Naive thymus-derived CD4-positive, alpha-beta T cell (primary cell): ENCODE results near the gene OXNAD1. TPM values are rescaled to one million over a fixed set of nuclear protein-coding genes. Genes with fewer than 3 reads are reported as not detected.

Experiments used
- ATAC-seq: fragments of 150-1000 bp; cut with Tn5 transposase; 2 replicates; pipeline ENCODE4 v1.10.0; 2021; ENCODE audit warnings: mild to moderate bottlenecking, moderate library complexity
- CTCF ChIA-PET: fragments of 350-600 bp; sonication (Branson Sonifier 250); formaldehyde crosslinking; loops from one replicate; lab custom pipeline; 2021; ENCODE audit warnings: antibody characterized with exemption; lab: Charles Lee
- POLR2A ChIA-PET: fragments of 350-600 bp; sonication (Branson Sonifier 250); formaldehyde crosslinking; loops from one replicate; lab custom pipeline; 2021; ENCODE audit warnings: antibody characterized with exemption, inconsistent platforms; lab: Charles Lee
- DNase-seq, 9 donors: peaks; one replicate each; pipeline versions ENCODE4 v3.0.0 to v3.0.0-alpha.2; 2020 to 2022; ENCODE audit warnings: mixed read lengths in 1 of 9
- H3K27ac ChIP-seq: one replicate; pipeline ENCODE4 v1.7.0; 2013; ENCODE audit warnings: mild to moderate bottlenecking, low read depth, low read length, moderate library complexity
- H3K27me3 ChIP-seq, 2 donors: one replicate each; pipeline ENCODE4 v1.7.0; 2013; ENCODE audit warnings: low read length in 2 of 2, mild to moderate bottlenecking in 2 of 2, moderate library complexity in 2 of 2; ENCODE audit not compliant: control insufficient read depth in 2 of 2, insufficient read depth in 2 of 2
- H3K36me3 ChIP-seq, 3 experiments: 1 replicate in 2 of 3; 2 replicates in 1 of 3; pipeline ENCODE4 v1.7.0; 2013; ENCODE audit warnings: low read length in 3 of 3, mild to moderate bottlenecking in 3 of 3, moderate library complexity in 1 of 3; ENCODE audit not compliant: insufficient read depth in 3 of 3, control insufficient read depth in 2 of 3
- H3K4me1 ChIP-seq, 2 donors: one replicate each; pipeline ENCODE4 v1.7.0; 2013; ENCODE audit warnings: low read length in 2 of 2, mild to moderate bottlenecking in 2 of 2, moderate library complexity in 1 of 2; ENCODE audit not compliant: control insufficient read depth in 2 of 2, insufficient read depth in 2 of 2
- H3K4me3 ChIP-seq: 2 replicates; pipeline ENCODE4 v1.7.0; 2013; ENCODE audit warnings: mild to moderate bottlenecking, low read length
- H3K9me3 ChIP-seq, 3 experiments: 1 replicate in 2 of 3; 2 replicates in 1 of 3; pipeline ENCODE4 v1.7.0; 2013; ENCODE audit warnings: low read length in 3 of 3; ENCODE audit not compliant: control insufficient read depth in 2 of 3
- H3K27ac Mint-ChIP-seq, 9 donors: one replicate each; pipeline ENCODE4 v1.8.0; 2020 to 2022; ENCODE audit warnings: mixed read lengths in 9 of 9, mild to moderate bottlenecking in 8 of 9, moderate library complexity in 5 of 9, inconsistent platforms in 2 of 9
- H3K27me3 Mint-ChIP-seq, 5 donors: one replicate each; pipeline ENCODE4 v1.8.0; 2021 to 2022; ENCODE audit warnings: mixed read lengths in 5 of 5, mild to moderate bottlenecking in 1 of 5
- H3K36me3 Mint-ChIP-seq, 5 donors: one replicate each; pipeline ENCODE4 v1.8.0; 2020 to 2022; ENCODE audit warnings: mixed read lengths in 5 of 5, mild to moderate bottlenecking in 3 of 5, inconsistent platforms in 1 of 5
- H3K4me1 Mint-ChIP-seq, 7 donors: one replicate each; pipeline ENCODE4 v1.8.0; 2020 to 2022; ENCODE audit warnings: mixed read lengths in 7 of 7, mild to moderate bottlenecking in 3 of 7, inconsistent platforms in 1 of 7
- H3K4me3 Mint-ChIP-seq, 10 donors: one replicate each; pipeline ENCODE4 v1.8.0; 2020 to 2022; ENCODE audit warnings: mild to moderate bottlenecking in 10 of 10, mixed read lengths in 10 of 10, moderate library complexity in 6 of 10, inconsistent platforms in 2 of 10
- H3K9me3 Mint-ChIP-seq, 11 donors: one replicate each; pipeline ENCODE4 v1.8.0; 2020 to 2022; ENCODE audit warnings: mixed read lengths in 11 of 11, mild to moderate bottlenecking in 4 of 11, inconsistent platforms in 1 of 11, moderate library complexity in 1 of 11
- intact Hi-C, 2 donors: fragments of 100-400 bp; cut with micrococcal nuclease; formaldehyde crosslinking; loops; one replicate each; pipeline ENCODE4 v1.15.1; 2023
- polyA plus RNA-seq, 2 donors: library from polyadenylated mRNA; unstranded; fragments of 300-500 nt; fragmentation: Illumina TruSeq; gene quantifications; one replicate each; pipeline ENCODE4 v1.2.3, GENCODE V29; 2021
- total RNA-seq, 6 experiments: library from RNA in 5 of 6; stranded (reverse) in 5 of 6; gene quantifications; 1 replicate in 5 of 6; 2 replicates in 1 of 6; pipeline ENCODE4 v1.2.3 and lab custom pipeline; 2021 to 2026

Gene OXNAD1
- total and polyA plus RNA-seq, 7 experiments from 2014 or later: 80.3 to 171 (median 134) TPM

DNA sequence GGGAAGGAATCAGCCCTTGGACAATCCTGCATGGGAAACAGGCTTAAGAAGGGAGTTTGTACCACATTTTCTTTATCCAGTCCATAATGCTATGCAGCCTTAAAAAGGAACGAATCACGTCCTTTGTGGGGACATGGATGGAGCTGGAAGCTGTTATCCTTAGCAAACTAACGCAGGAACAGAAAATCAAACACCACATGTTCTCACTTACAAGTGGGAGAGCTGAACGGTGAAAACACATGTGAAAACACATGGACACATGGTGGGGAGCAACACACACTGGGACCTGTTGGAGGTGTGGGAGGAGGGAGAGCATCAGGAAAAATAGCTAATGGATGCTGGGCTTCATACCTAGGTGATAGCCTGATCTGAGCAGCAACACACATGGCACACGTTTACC is 70.3 kb downstream of the OXNAD1 start:
- peaks cover 4 to 25% (median 12%) of the 10 kb centered on the region in 11 donors for H3K9me3 Mint-ChIP-seq
- Histone ChIP-seq H3K4me3 (no peak overlapping the region), H3K9me3 (peaks cover 0 to 16% (median 0%) of the 10 kb centered on the region in 3 experiments), H3K4me1 (peaks cover 22% of the 10 kb centered on the region in 2 donors), H3K27me3 (no peaks in the 10 kb centered on the region), H3K27ac (peak overlapping the region; percentile 2), H3K36me3 (peaks cover 0 to 67% (median 13%) of the 10 kb centered on the region in 3 experiments)
- ChIA-PET CTCF (interaction anchor here (1.1 kb wide), 1 partner anchor 44 kb away, joined by 3 read pairs; no protein-coding TSS in a partner anchor), POLR2A (interaction anchor here (0.7 to 1.4 kb wide), 4 partner anchors 12 to 189 kb away, joined by 3 to 6 read pairs (median 4); no protein-coding TSS in a partner anchor)
- H3K27me3 Mint-ChIP-seq: no peaks in the 10 kb centered on the region
- ATAC-seq: no peak
- peaks cover 34 to 69% (median 65%) of the 10 kb centered on the region in 5 donors for H3K36me3 Mint-ChIP-seq
- intact Hi-C loops: loop anchor here (5.0 kb wide), 2 partner anchors 33 to 37 kb away; no protein-coding TSS in a partner anchor
- H3K4me1 Mint-ChIP-seq: peaks cover 35 to 96% (median 71%) of the 10 kb centered on the region in 7 donors
- DNase-seq: no peak
- peak overlapping the region; percentile 53 to 91 (median 80) for H3K27ac Mint-ChIP-seq
- H3K4me3 Mint-ChIP-seq: peak overlapping the region in 3 of 10 donors; percentile 16 to 40 (median 25)

DNA sequence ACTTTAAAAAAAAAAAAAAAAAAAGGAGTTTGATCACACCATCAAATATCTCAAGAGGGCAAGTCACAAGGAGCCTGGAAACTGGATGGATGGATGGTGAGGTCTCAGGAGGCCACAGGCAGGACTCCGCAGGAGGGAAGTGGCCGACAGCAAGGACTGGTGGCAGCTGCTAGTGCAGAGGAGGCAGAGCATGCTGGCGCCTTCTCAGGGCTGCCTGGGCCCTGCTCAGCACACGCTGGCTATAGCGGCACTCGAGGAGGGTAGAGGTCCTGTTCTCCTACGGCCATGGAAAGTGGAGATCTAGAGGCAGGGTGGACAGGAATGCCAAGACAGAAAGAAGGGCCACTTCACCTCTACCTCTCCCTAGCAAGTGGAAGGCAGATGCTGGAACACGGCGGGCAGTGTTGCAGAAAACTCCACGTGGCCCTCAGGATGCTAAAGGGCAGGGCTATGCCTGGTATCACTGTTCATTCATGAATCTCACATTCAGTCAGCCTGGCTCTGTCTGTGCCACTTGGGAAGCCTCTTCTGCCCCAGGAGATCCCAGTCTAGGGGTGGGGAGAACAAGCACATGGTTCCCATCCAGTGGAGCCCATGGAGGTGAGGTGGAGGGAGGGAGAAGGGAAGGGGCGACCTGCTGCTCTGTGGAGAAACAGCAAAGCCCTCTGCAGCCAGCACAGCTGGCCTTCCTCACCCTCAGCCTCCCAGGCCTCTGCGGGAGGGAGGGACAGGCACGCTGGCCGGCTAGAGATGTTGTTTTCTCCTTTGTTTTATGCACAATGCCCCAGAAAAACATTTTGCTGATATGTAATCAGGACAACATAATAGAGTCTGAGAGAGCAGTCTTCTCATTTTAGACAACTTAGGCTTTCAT is 71.0 kb downstream of the OXNAD1 start:
- ATAC-seq: no peak
- ChIA-PET CTCF (interaction anchor here (0.8 to 3.3 kb wide), 4 partner anchors 17 to 193 kb away, joined by 3 to 12 read pairs (median 4); no protein-coding TSS in a partner anchor), POLR2A (interaction anchor here (0.7 to 2.4 kb wide), 8 partner anchors 13 to 189 kb away, joined by 3 to 6 read pairs (median 4); no protein-coding TSS in a partner anchor)
- no peak for DNase-seq
- Mint-ChIP-seq H3K27ac (peak overlapping the region; percentile 51 to 91 (median 80)), H3K27me3 (no peaks in the 10 kb centered on the region), H3K9me3 (peaks cover 4 to 19% (median 10%) of the 10 kb centered on the region in 11 donors), H3K36me3 (peaks cover 29 to 67% (median 59%) of the 10 kb centered on the region in 5 donors), H3K4me1 (peaks cover 39 to 96% (median 78%) of the 10 kb centered on the region in 7 donors), H3K4me3 (peak overlapping the region in 4 of 10 donors; percentile 3 to 41 (median 24))
- peak overlapping the region; percentile 35 for H3K27ac ChIP-seq
- peaks cover 0 to 9% (median 0%) of the 10 kb centered on the region in 3 experiments for H3K9me3 ChIP-seq
- no peaks in the 10 kb centered on the region for H3K27me3 ChIP-seq
- intact Hi-C loops: loop anchor here (5.0 kb wide), 2 partner anchors 34 to 36 kb away; no protein-coding TSS in a partner anchor
- no peak overlapping the region for H3K4me3 ChIP-seq
- peaks cover 22% of the 10 kb centered on the region in 2 donors for H3K4me1 ChIP-seq
- peaks cover 0 to 61% (median 6%) of the 10 kb centered on the region in 3 experiments for H3K36me3 ChIP-seq

DNA sequence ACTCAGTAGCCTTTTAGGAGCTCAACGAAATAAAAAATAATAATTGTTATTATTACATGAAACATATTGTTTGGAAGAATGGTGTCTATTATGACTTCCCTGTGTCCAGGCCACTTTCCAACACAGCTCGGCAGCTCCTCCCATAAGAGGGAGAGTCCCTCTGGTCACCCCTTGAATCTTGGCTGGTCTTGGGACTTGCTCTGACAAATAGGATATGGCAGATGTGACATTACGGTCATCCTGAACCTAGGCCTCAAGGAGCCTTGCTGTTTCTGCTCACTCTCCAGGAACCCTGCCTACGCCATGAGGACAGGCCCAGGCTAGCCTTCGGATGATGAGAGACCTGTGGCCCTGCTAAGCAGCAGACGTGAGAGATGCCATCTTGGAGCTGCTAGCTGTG is 71.8 kb downstream of the OXNAD1 start:
- no peak for DNase-seq
- H3K27me3 ChIP-seq: no peaks in the 10 kb centered on the region
- H3K4me3 ChIP-seq: no peak overlapping the region
- no peaks in the 10 kb centered on the region for H3K27me3 Mint-ChIP-seq
- intact Hi-C loops: loop anchor here (5.0 kb wide), 2 partner anchors 35 kb away; no protein-coding TSS in a partner anchor
- H3K4me1 Mint-ChIP-seq: peaks cover 39 to 93% (median 78%) of the 10 kb centered on the region in 7 donors
- H3K27ac Mint-ChIP-seq: peak overlapping the region in 8 of 9 donors; percentile 45 to 92 (median 81)
- H3K9me3 ChIP-seq: peaks cover 0 to 1% (median 0%) of the 10 kb centered on the region in 3 experiments
- POLR2A ChIA-PET: interaction anchor here (0.8 to 2.4 kb wide), 4 partner anchors 20 to 160 kb away, joined by 3 to 6 read pairs (median 4); no protein-coding TSS in a partner anchor
- peak overlapping the region in 2 of 10 donors; percentile 6 to 65 for H3K4me3 Mint-ChIP-seq
- peaks cover 0 to 10% (median 4%) of the 10 kb centered on the region in 11 donors for H3K9me3 Mint-ChIP-seq
- H3K27ac ChIP-seq: peak overlapping the region; percentile 11
- CTCF ChIA-PET: interaction anchor here (0.8 to 3.3 kb wide), 3 partner anchors 18 to 192 kb away, joined by 3 to 12 read pairs (median 6); no protein-coding TSS in a partner anchor
- no peak for ATAC-seq
- peaks cover 22% of the 10 kb centered on the region in 2 donors for H3K4me1 ChIP-seq
- H3K36me3 Mint-ChIP-seq: peaks cover 23 to 61% (median 52%) of the 10 kb centered on the region in 5 donors
- peaks cover 0 to 53% (median 0%) of the 10 kb centered on the region in 3 experiments for H3K36me3 ChIP-seq

DNA sequence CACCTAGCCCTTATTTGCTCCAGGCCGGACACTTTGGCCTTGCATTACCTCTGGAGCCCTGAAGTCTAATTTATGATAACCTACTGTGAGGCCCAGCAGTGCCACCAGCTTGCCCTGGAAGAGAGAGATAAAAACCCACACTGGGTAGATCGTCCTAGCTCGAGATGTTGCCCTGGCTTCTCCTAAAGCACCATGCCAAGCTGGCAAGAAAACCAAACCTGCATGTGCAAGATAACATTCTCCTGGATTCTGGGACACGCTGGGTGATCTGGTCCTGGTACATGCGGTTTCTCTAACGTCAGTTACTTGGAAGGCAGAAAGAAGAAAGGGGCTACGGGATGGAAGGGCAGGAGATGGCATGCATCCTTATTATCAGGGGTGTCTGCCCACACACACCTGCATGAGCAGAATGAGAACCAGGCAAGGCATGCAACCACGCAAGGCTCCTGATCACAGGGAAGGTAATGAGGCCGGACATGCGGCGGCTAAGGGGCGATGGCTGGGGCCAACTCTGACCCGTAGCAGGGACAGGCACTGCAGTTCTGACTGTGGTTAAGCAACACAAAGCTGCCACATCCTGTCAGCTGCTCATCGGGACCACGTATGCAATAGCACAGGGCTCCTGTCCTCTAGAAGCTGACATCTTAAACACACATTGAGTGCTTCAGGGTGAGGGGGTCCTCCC is 73.0 kb downstream of the OXNAD1 start:
- no peaks in the 10 kb centered on the region for H3K27me3 ChIP-seq
- Mint-ChIP-seq H3K4me3 (peak overlapping the region; percentile 46 to 75 (median 66)), H3K36me3 (peaks cover 14 to 57% (median 41%) of the 10 kb centered on the region in 5 donors), H3K27me3 (no peaks in the 10 kb centered on the region), H3K4me1 (peaks cover 43 to 86% (median 72%) of the 10 kb centered on the region in 7 donors), H3K9me3 (peaks cover 0 to 1% (median 0%) of the 10 kb centered on the region in 11 donors), H3K27ac (peak overlapping the region; percentile 79 to 92 (median 85))
- H3K4me1 ChIP-seq: peaks cover 22% of the 10 kb centered on the region in 2 donors
- peak; percentile 83 for ATAC-seq
- no peaks in the 10 kb centered on the region for H3K9me3 ChIP-seq
- H3K4me3 ChIP-seq: no peak overlapping the region
- intact Hi-C loops: loop anchor here (1.0 to 5.0 kb wide), 4 partner anchors 34 to 175 kb away; partner anchors contain the start of gene RFTN1 (in 1 of the 2)
- peaks cover 0 to 43% (median 0%) of the 10 kb centered on the region in 3 experiments for H3K36me3 ChIP-seq
- CTCF ChIA-PET: interaction anchor here (0.7 to 3.3 kb wide), 3 partner anchors 18 to 66 kb away, joined by 3 to 12 read pairs (median 5); no protein-coding TSS in a partner anchor
- POLR2A ChIA-PET: interaction anchor here (0.7 to 2.4 kb wide), 15 partner anchors 9 to 73 kb away, joined by 3 to 9 read pairs (median 4); partner anchors contain the start of genes DPH3 and OXNAD1
- DNase-seq: peak in 8 of 9 donors; percentile 32 to 60 (median 56)
- H3K27ac ChIP-seq: peak overlapping the region; percentile 62

DNA sequence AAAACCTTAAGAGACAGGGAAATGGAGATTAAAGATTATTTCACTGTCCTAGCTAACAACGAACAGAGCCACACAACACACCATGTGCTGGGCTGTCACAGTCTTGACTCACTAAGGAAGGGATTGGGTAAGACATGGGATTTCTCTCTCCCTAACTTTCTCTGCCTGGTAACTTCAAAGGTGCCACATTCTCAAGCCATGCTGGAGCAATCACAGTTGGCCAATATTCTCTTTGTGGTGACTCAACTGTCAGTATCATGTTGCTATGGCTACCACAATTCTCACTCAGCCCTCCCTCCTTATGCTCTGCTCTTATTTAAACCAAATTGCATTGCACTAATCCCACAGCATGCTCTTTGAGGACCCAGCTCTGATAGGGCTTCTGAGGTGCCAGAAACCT is 74.0 kb downstream of the OXNAD1 start:
- Histone ChIP-seq H3K36me3 (peaks cover 0 to 47% (median 4%) of the 10 kb centered on the region in 3 experiments), H3K27ac (peak overlapping the region; percentile 62), H3K9me3 (no peaks in the 10 kb centered on the region), H3K27me3 (no peaks in the 10 kb centered on the region), H3K4me3 (no peak overlapping the region), H3K4me1 (peaks cover 22% of the 10 kb centered on the region in 2 donors)
- H3K36me3 Mint-ChIP-seq: peaks cover 22 to 61% (median 45%) of the 10 kb centered on the region in 5 donors
- ATAC-seq (peak; percentile 76), DNase-seq (peak in 1 of 9 donors; percentile 29)
- H3K27ac Mint-ChIP-seq: peak overlapping the region; percentile 69 to 92 (median 81)
- no peaks in the 10 kb centered on the region for H3K27me3 Mint-ChIP-seq
- intact Hi-C loops: loop anchor here (1.0 to 5.0 kb wide), 4 partner anchors 33 to 174 kb away; partner anchors contain the start of gene RFTN1 (in 1 of the 2)
- peaks cover 48 to 87% (median 81%) of the 10 kb centered on the region in 7 donors for H3K4me1 Mint-ChIP-seq
- peaks cover 0 to 7% (median 0%) of the 10 kb centered on the region in 11 donors for H3K9me3 Mint-ChIP-seq
- ChIA-PET POLR2A (interaction anchor here (1.0 to 1.9 kb wide), 8 partner anchors 8 to 52 kb away, joined by 3 to 9 read pairs (median 4); no protein-coding TSS in a partner anchor), CTCF (interaction anchor here (1.8 to 3.3 kb wide), 2 partner anchors 19 to 49 kb away, joined by 5 to 12 read pairs; no protein-coding TSS in a partner anchor)
- H3K4me3 Mint-ChIP-seq: peak overlapping the region in 7 of 10 donors; percentile 0 to 70 (median 46)
